K562 (cell line): ENCODE measurements around the gene CAPZB. TPM values are rescaled to one million over a fixed set of nuclear protein-coding genes. Genes with fewer than 3 reads are reported as not detected.
A peak's percentile ranks its signal among the peaks of the same experiment; 100 is the strongest.

ENCODE experiments used
- ATAC-seq: fragments of 200-7000 bp; cut with Tn5 transposase; 3 replicates; pipeline ENCODE4 v1.9.1; 2020; ENCODE audit warnings: moderate library complexity
- BruUV-seq: library from RNA; stranded (reverse); fragments of 400-500 nt; replicated peaks from 2 replicates; lab custom pipeline; 2021; lab: Mats Ljungman, UMichigan
- CTCF ChIA-PET: fragments of 300-600 bp; formaldehyde crosslinking; extraction: SDS; loops from one replicate; lab custom pipeline; 2021; ENCODE audit warnings: low intra/inter-chr PET ratio; lab: Yijun Ruan, JAX
- POLR2A ChIA-PET: fragments of 300-600, 350-650 bp; sonication (Branson Sonifier 250); formaldehyde crosslinking; extraction: SDS; loops from one replicate; lab custom pipeline; 2021; ENCODE audit warnings: antibody characterized with exemption, inconsistent platforms; lab: Yijun Ruan, JAX
- DNase-seq, 4 experiments: peaks; one replicate each; pipeline versions ENCODE4 v3.0.0 to v3.0.0-alpha.2; 2011 to 2018; ENCODE audit warnings: low spot score in 3 of 4, mixed read lengths in 3 of 4; ENCODE audit errors: extremely low read depth in 1 of 4
- FAIRE-seq: peaks from 2 replicates; lab custom pipeline; 2011; peaks lifted over from hg19 to GRCh38; lab: Jason Lieb, UNC
- H2AFZ ChIP-seq: 2 replicates; pipeline ENCODE4 v1.6.0; 2011; ENCODE audit warnings: low read depth, low read length, control low read depth, inconsistent platforms
- H3K27ac ChIP-seq: fragments of 200-600 bp; 3 replicates; pipeline ENCODE4 v1.8.0; 2011; ENCODE audit warnings: low read depth, mild to moderate bottlenecking, control low read depth, inconsistent platforms, low read length, moderate library complexity, mixed read lengths; ENCODE audit errors: extremely low read depth
- H3K27me3 ChIP-seq, 2 experiments: fragments of 300-600 bp in 1 of 2; 2 replicates in 1 of 2; 3 replicates in 1 of 2; pipeline versions ENCODE4 v1.6.0 to v1.8.0; 2011; ENCODE audit warnings: inconsistent platforms in 2 of 2, low read length in 2 of 2, mild to moderate bottlenecking in 1 of 2, mixed read lengths in 1 of 2, moderate library complexity in 1 of 2; ENCODE audit not compliant: control insufficient read depth in 2 of 2, insufficient read depth in 2 of 2
- H3K36me3 ChIP-seq: fragments of 300-600 bp; 3 replicates; pipeline ENCODE4 v1.8.0; 2011; ENCODE audit warnings: mild to moderate bottlenecking, low read length, inconsistent platforms; ENCODE audit not compliant: control insufficient read depth, insufficient read depth
- H3K4me1 ChIP-seq, 2 experiments: fragments of 200-600 bp in 1 of 2; replicated peaks in 1 of 2; 2 replicates in 1 of 2; 3 replicates in 1 of 2; pipeline versions ENCODE4 v1.5.1 to v1.8.0; 2011; ENCODE audit warnings: inconsistent platforms in 2 of 2, low read length in 2 of 2, mild to moderate bottlenecking in 1 of 2, mixed read lengths in 1 of 2, moderate library complexity in 1 of 2; ENCODE audit not compliant: control insufficient read depth in 2 of 2, insufficient read depth in 2 of 2
- H3K4me2 ChIP-seq: 2 replicates; pipeline ENCODE4 v1.6.1; 2011; ENCODE audit warnings: low read length, control low read depth, inconsistent platforms, mixed read lengths; ENCODE audit not compliant: insufficient read depth
- H3K4me3 ChIP-seq: fragments of 200-600 bp; sonication (generic), shearing (Covaris generic); 2 replicates; pipeline ENCODE4 v1.5.1; 2016; ENCODE audit warnings: control low read depth, inconsistent platforms
- H3K79me2 ChIP-seq: fragments of 200-600 bp; 3 replicates; pipeline ENCODE4 v1.8.0; 2011; ENCODE audit warnings: low read length, inconsistent platforms; ENCODE audit not compliant: control insufficient read depth, insufficient read depth
- H3K9ac ChIP-seq, 2 experiments: 2 replicates each; pipeline versions ENCODE4 v1.6.0 to v1.6.1; 2011; ENCODE audit warnings: low read depth in 2 of 2, low read length in 2 of 2, control low read depth in 1 of 2, inconsistent platforms in 1 of 2, mild to moderate bottlenecking in 1 of 2, mixed read lengths in 1 of 2; ENCODE audit not compliant: insufficient read depth in 1 of 2
- H3K9me1 ChIP-seq: one replicate; pipeline ENCODE4 v1.6.0; 2011; ENCODE audit warnings: inconsistent platforms, mild to moderate bottlenecking, low read length, moderate library complexity; ENCODE audit not compliant: control insufficient read depth, insufficient read depth
- H3K9me3 ChIP-seq: replicated peaks from 2 replicates; pipeline ENCODE4 v1.5.1; 2011; ENCODE audit warnings: low read depth, low read length, inconsistent platforms; ENCODE audit not compliant: control insufficient read depth, insufficient read depth
- H4K20me1 ChIP-seq: replicated peaks from 2 replicates; pipeline ENCODE4 v1.6.1; 2011; ENCODE audit warnings: low read length, inconsistent platforms, mixed read lengths; ENCODE audit not compliant: control insufficient read depth, insufficient read depth
- HNRNPL ChIP-seq: fragments of 200-400 bp; formaldehyde crosslinking; IDR thresholded peaks from 2 replicates; pipeline ENCODE4 v1.6.1; 2017; ENCODE audit warnings: low read depth, mild to moderate bottlenecking, low read length
- IRF2 ChIP-seq: sonication (generic); formaldehyde crosslinking; IDR thresholded peaks from 2 replicates; pipeline ENCODE4 v1.8.1; 2022; ENCODE audit warnings: mild to moderate bottlenecking, missing genetic modification reagents
- MTF1 ChIP-seq: fragments of 250-450 bp; sonication (Bioruptor Pico); IDR thresholded peaks from 2 replicates; pipeline ENCODE4 v1.9.0; 2021; ENCODE audit warnings: moderate library complexity, mild to moderate bottlenecking, inconsistent platforms, borderline replicate concordance
- NEUROD1 ChIP-seq: fragments of 150-350 bp; IDR thresholded peaks from 2 replicates; pipeline ENCODE4 v1.6.1; 2014; ENCODE audit warnings: borderline replicate concordance, low read length, low read depth; ENCODE audit not compliant: partially characterized antibody
- POLR3A ChIP-seq: IDR thresholded peaks from 2 replicates; pipeline ENCODE4 v1.6.1; 2011; ENCODE audit warnings: borderline replicate concordance, mild to moderate bottlenecking, moderate library complexity; ENCODE audit not compliant: insufficient read length, insufficient read depth; ENCODE audit errors: extremely low read depth
- SMARCE1 ChIP-seq: fragments of 450-650 bp; IDR thresholded peaks from 2 replicates; pipeline ENCODE4 v1.7.1; 2016; ENCODE audit warnings: mild to moderate bottlenecking
- ZHX1 ChIP-seq: fragments of 150-350 bp; conservative IDR thresholded peaks from 2 replicates; pipeline ENCODE4 v1.6.1; 2014; ENCODE audit warnings: low read length
- ZNF253 ChIP-seq: fragments of 250-450 bp; sonication (Bioruptor Pico); conservative IDR thresholded peaks from 2 replicates; pipeline ENCODE4 v1.6.1; 2021; ENCODE audit warnings: mild to moderate bottlenecking
- ZNF518B ChIP-seq: fragments of 250-450 bp; sonication (Bioruptor Pico); IDR thresholded peaks from 2 replicates; pipeline ENCODE4 v1.5.0; 2021; ENCODE audit warnings: mild to moderate bottlenecking, moderate library complexity
- WGBS: fragments of 100-300 bp; shearing (Covaris generic); methylation state at CpG from one replicate; pipeline ENCODE4 v1.1.6; 2016; ENCODE audit warnings: low coverage, mixed read lengths; ENCODE audit not compliant: insufficient coverage; ENCODE audit errors: missing lambda C conversion rate; 5-methylcytosine and 5-hydroxymethylcytosine counted together
- in situ Hi-C: fragments of 300-500 bp; cut with MboI; formaldehyde crosslinking; loops from 4 replicates; pipeline ENCODE4 v1.15.0; 2018; ENCODE audit warnings: inconsistent platforms, mixed read lengths
- intact Hi-C: fragments of 100-400 bp; cut with micrococcal nuclease; formaldehyde crosslinking; loops from 2 replicates; pipeline ENCODE4 v1.14.2; 2022
- polyA plus RNA-seq, 8 experiments: library from polyadenylated mRNA; depleted of rRNA in 4 of 8; stranded (reverse) in 5 of 8; unstranded in 3 of 8; fragments of >200 nt; fragmentation: Nextera tagmentation in 2 of 8; fragmentation: Illumina TruSeq in 1 of 8; extraction: Ambion mirVana in 2 of 8; extraction: Trizol in 1 of 8; gene quantifications; 2 replicates each; pipeline versions ENCODE4 v1.2.1 to v1.2.3, GENCODE V29; 2011 to 2014; ENCODE audit warnings: inconsistent platforms in 1 of 8, missing spikeins in 1 of 8
- total RNA-seq, 7 experiments: library from RNA; depleted of rRNA in 6 of 7; stranded (reverse); fragments of >200 nt in 6 of 7; fragmentation: Illumina TruSeq in 2 of 7; extraction: Trizol in 2 of 7; gene quantifications; 2 replicates each; pipeline versions ENCODE4 v1.2.1 to v1.2.3, GENCODE V29; 2011 to 2021; ENCODE audit warnings: low replicate concordance in 1 of 7
- TF ChIP-seq, protein P1 (sequence below): fragments of 450-650 bp; formaldehyde crosslinking; IDR thresholded peaks from 2 replicates; pipeline ENCODE4 v1.4.0; 2020; ENCODE audit warnings: mild to moderate bottlenecking, mixed read lengths
- TF ChIP-seq, protein P2 (sequence below), 2 experiments: fragments of 250-450 bp in 1 of 2; fragments of 450-650 bp in 1 of 2; sonication (Bioruptor Pico) in 1 of 2; IDR thresholded peaks; 2 replicates each; pipeline versions ENCODE4 v1.6.1 to v1.8.0; 2016 to 2021; ENCODE audit warnings: mild to moderate bottlenecking in 2 of 2, moderate library complexity in 2 of 2, missing compliant biosample characterization in 1 of 2, missing genetic modification characterization in 1 of 2

CAPZB gene
- total and polyA plus RNA-seq, 9 of the 15 experiments (the other 6 are each of a cell fraction or from before 2014, with no cell fraction given): 57.6 to 297 (median 125) TPM

- Histone ChIP-seq H4K20me1 (peaks cover 42% of the 10 kb centered on the region), H3K4me2 (no peak overlapping the region), H3K9me3 (no peaks in the 10 kb centered on the region), H3K79me2 (peaks cover 84% of the 10 kb centered on the region), H2AFZ (no peak overlapping the region), H3K4me1 (peaks cover 3 to 4% of the 10 kb centered on the region in 2 experiments; a peak in 3 of 5 replicates), H3K9ac (no peak overlapping the region; a peak in 1 of 4 replicates), H3K36me3 (peaks cover 10% of the 10 kb centered on the region; the same call in 1 of the 3 replicates), H3K27me3 (no peaks in the 10 kb centered on the region), H3K27ac (no peak overlapping the region), H3K9me1 (peaks cover 6% of the 10 kb centered on the region), H3K4me3 (no peak overlapping the region)
- ChIA-PET CTCF (no interaction called here), POLR2A (interaction anchor here (0.7 to 0.8 kb wide), 3 partner anchors 13 to 31 kb away, joined by 3 read pairs; no protein-coding TSS in a partner anchor)
- no peak for ATAC-seq
- no TSS peak for BruUV-seq
- no peak for FAIRE-seq
- intact Hi-C loops: no loop called here
- 76% methylated on average over 16 of the region's 16 CpGs for WGBS
- in situ Hi-C loops: no loop called here
- no peak for DNase-seq
- TF ChIP-seq HNRNPL: no peak
- TF ChIP-seq ZHX1: no peak
- no peak for TF ChIP-seq NEUROD1
- TF ChIP-seq ZNF253 (CRISPR knock-in tag): no peak
- no peak for TF ChIP-seq ZNF518B (CRISPR knock-in tag)
- TF ChIP-seq, protein P1, sequence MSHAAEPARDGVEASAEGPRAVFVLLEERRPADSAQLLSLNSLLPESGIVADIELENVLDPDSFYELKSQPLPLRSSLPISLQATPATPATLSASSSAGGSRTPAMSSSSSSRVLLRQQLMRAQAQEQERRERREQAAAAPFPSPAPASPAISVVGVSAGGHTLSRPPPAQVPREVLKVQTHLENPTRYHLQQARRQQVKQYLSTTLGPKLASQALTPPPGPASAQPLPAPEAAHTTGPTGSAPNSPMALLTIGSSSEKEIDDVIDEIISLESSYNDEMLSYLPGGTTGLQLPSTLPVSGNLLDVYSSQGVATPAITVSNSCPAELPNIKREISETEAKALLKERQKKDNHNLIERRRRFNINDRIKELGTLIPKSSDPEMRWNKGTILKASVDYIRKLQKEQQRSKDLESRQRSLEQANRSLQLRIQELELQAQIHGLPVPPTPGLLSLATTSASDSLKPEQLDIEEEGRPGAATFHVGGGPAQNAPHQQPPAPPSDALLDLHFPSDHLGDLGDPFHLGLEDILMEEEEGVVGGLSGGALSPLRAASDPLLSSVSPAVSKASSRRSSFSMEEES (CRISPR knock-in tag): peak; percentile 53
- no peak for TF ChIP-seq SMARCE1
- no peak for TF ChIP-seq POLR3A
- TF ChIP-seq, protein P2, sequence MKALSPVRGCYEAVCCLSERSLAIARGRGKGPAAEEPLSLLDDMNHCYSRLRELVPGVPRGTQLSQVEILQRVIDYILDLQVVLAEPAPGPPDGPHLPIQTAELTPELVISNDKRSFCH (CRISPR knock-in tag; IDR thresholded peaks at IDR 0.05): no peak
- TF ChIP-seq, protein P2 (tag; IDR thresholded peaks at IDR 0.05): no peak
- no peak for TF ChIP-seq IRF2 (CRISPR knock-in tag)
- no peak for TF ChIP-seq MTF1 (CRISPR knock-in tag)
Observed at GRCh38 chr1:19430121-19431068, 54.9 kb downstream of the CAPZB start.
